22Rv1 (cell line): Measurements from ENCODE around the gene PRKAG3.

ENCODE experiments used
- CTCF ChIP-seq: fragments of 450-650 bp; IDR thresholded peaks from 2 replicates; pipeline ENCODE4 v1.5.1; 2017; ENCODE audit warnings: mild to moderate bottlenecking
- ZFX ChIP-seq: fragments of 450-650 bp; IDR thresholded peaks from 2 replicates; pipeline ENCODE4 v1.6.1; 2017; ENCODE audit warnings: antibody characterized with exemption, borderline replicate concordance

- TF ChIP-seq CTCF (no peak), ZFX (no peak)
Observed at GRCh38 chr2:218872645-218873358, 41.2 kb upstream of the PRKAG3 start.
